CD4-positive, alpha-beta T cell treated with Interferon gamma for 1 hour (primary cell): Measurements from ENCODE around the gene ZNF28.
A peak's percentile ranks its signal among the peaks of the same experiment; 100 is the strongest.
"Not testable (repeated sequence)": the region's sequence is repeated elsewhere in the genome, so short reads cannot be mapped to it uniquely, and the experiment has no call there.

Experiments used
- DNase-seq: peaks from one replicate; pipeline ENCODE4 v3.0.0-alpha.2; 2020

ZNF28 gene

GRCh38 chr19:52821204-52821960, at the start of gene ZNF28:
Gene ZNF28, minus strand, starts transcription at chr19:52821633. Its CDS starts 3,675 bp downstream, at chr19:52817958.
- DNase-seq = peak; percentile 80

GRCh38 chr19:52868031-52868430, 46.6 kb upstream of the ZNF28 start:
- DNase-seq = not testable (repeated sequence)

GRCh38 chr19:52857378-52858191, 36.2 kb upstream of the ZNF28 start, which contains the start of gene ZNF468:
Gene ZNF468, minus strand, starts transcription at chr19:52857619. Its CDS starts 3,347 bp downstream, at chr19:52854272.
- peak; percentile 76 for DNase-seq

GRCh38 chr19:52856540-52857377, 35.3 kb upstream of the ZNF28 start:
- DNase-seq = not testable (repeated sequence)

GRCh38 chr19:52847352-52847751, 25.9 kb upstream of the ZNF28 start:
- not testable (repeated sequence) for DNase-seq

GRCh38 chr19:52840825-52841465, 19.5 kb upstream of the ZNF28 start:
- DNase-seq = not testable (repeated sequence)

- not testable (repeated sequence) for DNase-seq
Measured at GRCh38 chr19:52834289-52834688, 12.9 kb upstream of the ZNF28 start.

GRCh38 chr19:52833541-52833940, 12.1 kb upstream of the ZNF28 start:
- peak; percentile 34 for DNase-seq

GRCh38 chr19:52829866-52830265, 8.4 kb upstream of the ZNF28 start:
- DNase-seq = not testable (repeated sequence)

GRCh38 chr19:52825765-52826164, 4.3 kb upstream of the ZNF28 start:
- DNase-seq = no peak

GRCh38 chr19:52823676-52824075, 2.2 kb upstream of the ZNF28 start:
- no peak for DNase-seq

- peak; percentile 13 for DNase-seq
Measured at GRCh38 chr19:52820472-52821203, 795 bp downstream of the ZNF28 start.

- DNase-seq = no peak
Measured at GRCh38 chr19:52809801-52810200, 11.6 kb downstream of the ZNF28 start.

- not testable (repeated sequence) for DNase-seq
Measured at GRCh38 chr19:52799950-52800640, 21.3 kb downstream of the ZNF28 start.

- no peak for DNase-seq
Measured at GRCh38 chr19:52789440-52789839, 32.0 kb downstream of the ZNF28 start.

GRCh38 chr19:52786464-52787354, 34.7 kb downstream of the ZNF28 start, which contains the start of gene ZNF600:
Gene ZNF600, minus strand, starts transcription at chr19:52786791. Its CDS starts 7,903 bp downstream, at chr19:52778888.
- peak; percentile 77 for DNase-seq

- no peak for DNase-seq
Measured at GRCh38 chr19:52786078-52786463, 35.4 kb downstream of the ZNF28 start.

GRCh38 chr19:52785506-52785905, 35.9 kb downstream of the ZNF28 start:
- DNase-seq = no peak

- DNase-seq = not testable (repeated sequence)
Measured at GRCh38 chr19:52782864-52783263, 38.6 kb downstream of the ZNF28 start.

- peak; percentile 26 for DNase-seq
Measured at GRCh38 chr19:52778811-52779210, 42.6 kb downstream of the ZNF28 start.
